ENCODE measurements around the gene TNFAIP6. TPM values are rescaled to one million over a fixed set of nuclear protein-coding genes. Genes with fewer than 3 reads are reported as not detected.
A peak's percentile ranks its signal among the peaks of the same experiment; 100 is the strongest.

The TNFAIP6 gene
- total and polyA plus RNA-seq, 2 donors (not counting 1 experiment from before 2014, with no cell fraction given), result not detected

- peaks cover 6 to 14% of the 10 kb centered on the region in 2 donors for H3K4me1 ChIP-seq (ENCODE audit: control insufficient read depth in 2 of 2, insufficient read depth in 2 of 2, low read length in 2 of 2)
- POLR2A ChIA-PET, result interaction anchor here (0.5 kb wide), 1 partner anchor 410 kb away, joined by 4 read pairs; no protein-coding TSS in a partner anchor
Measured at GRCh38 chr2:151410485-151410834, 53.1 kb downstream of the TNFAIP6 start.

More at GRCh38 chr2:151410485-151410834, 53.1 kb downstream of the TNFAIP6 start:
- intact Hi-C loops (cut with micrococcal nuclease), result loop anchor here (5.0 kb wide), 1 partner anchor 417 kb away; the partner anchor contains the start of gene ARL5A
- 2% methylated on average over 21 of the region's 21 CpGs for WGBS (ENCODE audit: insufficient coverage)
- peak overlapping the region; percentile 78 to 93 for H3K27ac ChIP-seq (ENCODE audit: low read length in 2 of 2)
- H3K4me3 Mint-ChIP-seq, result peak overlapping the region; percentile 90
- no peaks in the 10 kb centered on the region for H3K27me3 ChIP-seq (replicated peaks in 1 of 4; ENCODE audit: control extremely low read depth in 1 of 4, control insufficient read depth in 3 of 4, insufficient read depth in 4 of 4, low read length in 3 of 4)
- H2AFZ ChIP-seq (ENCODE audit: insufficient read depth, low read depth, low read length, poor library complexity, severe bottlenecking), result peak overlapping the region; percentile 91
- peak overlapping the region; percentile 92 for H3K9ac ChIP-seq (ENCODE audit: low read length)
- DNase-seq (no peak), ATAC-seq (ENCODE audit: low read depth) (peak; percentile 50)
- CTCF ChIA-PET, result interaction anchor here (1.4 to 1.9 kb wide), 3 partner anchors 121 to 171 kb away, joined by 5 to 7 read pairs (median 5); partner anchors contain the start of genes NMI and RBM43
- peaks cover 19% of the 10 kb centered on the region for H3K4me1 Mint-ChIP-seq
- no peaks in the 10 kb centered on the region for H3K9me3 Mint-ChIP-seq (ENCODE audit: insufficient read depth)
- H3K79me2 ChIP-seq (ENCODE audit: control insufficient read depth, insufficient read depth, low read length), result peaks cover 35% of the 10 kb centered on the region
- H3K36me3 ChIP-seq (replicated peaks in 1 of 2; ENCODE audit: control extremely low read depth in 1 of 2, control insufficient read depth in 1 of 2, extremely low read depth in 1 of 2, insufficient read depth in 2 of 2, low read length in 1 of 2), result peaks cover 3 to 20% of the 10 kb centered on the region in 2 experiments
- H3K27me3 Mint-ChIP-seq, result no peaks in the 10 kb centered on the region
- peak overlapping the region; percentile 70 for H3K4me2 ChIP-seq (replicated peaks; ENCODE audit: low read depth, low read length, poor library complexity, severe bottlenecking)
- H4K20me1 ChIP-seq (ENCODE audit: control insufficient read depth, insufficient read depth, low read length, poor library complexity, severe bottlenecking), result no peaks in the 10 kb centered on the region
- peak overlapping the region; percentile 70 to 96 (median 95) for H3K4me3 ChIP-seq (ENCODE audit: control extremely low read depth in 1 of 5, extremely low read depth in 1 of 5, insufficient read depth in 1 of 5, low read depth in 2 of 5, low read length in 4 of 5)
- TF ChIP-seq CTCF (IDR thresholded peaks at IDR 0.05) (no peak), EZH2 (IDR thresholded peaks at IDR 0.05; ENCODE audit: borderline replicate concordance, insufficient read depth, low read depth, low read length, poor library complexity, severe bottlenecking) (no peak)
- H3K27ac Mint-ChIP-seq, result peak overlapping the region; percentile 82
- no peaks in the 10 kb centered on the region for H3K9me3 ChIP-seq (ENCODE audit: control extremely low read depth in 1 of 3, control insufficient read depth in 2 of 3, insufficient read depth in 1 of 3, low read length in 2 of 3)

All from B cell (primary cell).